ENCODE data around the gene IFITM5.

The IFITM5 gene

GRCh38 chr11:296171-297050 lies 2.9 kb downstream of the IFITM5 start:
- TF ChIP-seq SIN3A (IDR thresholded peaks at IDR 0.05; ENCODE audit: borderline replicate concordance, insufficient read depth, low read length) (no peak), REST (IDR thresholded peaks at IDR 0.05; ENCODE audit: insufficient read depth in 1 of 2, low read depth in 2 of 2, low read length in 2 of 2) (no peak), POLR2AphosphoS5 (IDR thresholded peaks at IDR 0.05; ENCODE audit: low read depth, low read length) (no peak), FOXP2 (optimal IDR thresholded peaks at IDR 0.05; ENCODE audit: borderline replicate concordance, extremely low read depth, extremely low read length, insufficient read depth) (no peak), TAF1 (IDR thresholded peaks at IDR 0.05; ENCODE audit: borderline replicate concordance, insufficient read depth, low read length) (no peak)

- no peak for TF ChIP-seq TAF1 (IDR thresholded peaks at IDR 0.05; ENCODE audit: borderline replicate concordance, insufficient read depth, low read length)
- TF ChIP-seq REST (IDR thresholded peaks at IDR 0.05; ENCODE audit: insufficient read depth in 1 of 2, low read depth in 2 of 2, low read length in 2 of 2), result no peak
- TF ChIP-seq FOXP2 (optimal IDR thresholded peaks at IDR 0.05; ENCODE audit: borderline replicate concordance, extremely low read depth, extremely low read length, insufficient read depth), result no peak
- TF ChIP-seq SIN3A (IDR thresholded peaks at IDR 0.05; ENCODE audit: borderline replicate concordance, insufficient read depth, low read length), result no peak
- no peak for TF ChIP-seq POLR2AphosphoS5 (IDR thresholded peaks at IDR 0.05; ENCODE audit: low read depth, low read length)
Measured at GRCh38 chr11:295351-296170, 3.8 kb downstream of the IFITM5 start.

GRCh38 chr11:294780-295179 lies 4.5 kb downstream of the IFITM5 start:
- TF ChIP-seq SIN3A (IDR thresholded peaks at IDR 0.05; ENCODE audit: borderline replicate concordance, insufficient read depth, low read length) (no peak), POLR2AphosphoS5 (IDR thresholded peaks at IDR 0.05; ENCODE audit: low read depth, low read length) (no peak), REST (IDR thresholded peaks at IDR 0.05; ENCODE audit: insufficient read depth in 1 of 2, low read depth in 2 of 2, low read length in 2 of 2) (no peak), FOXP2 (optimal IDR thresholded peaks at IDR 0.05; ENCODE audit: borderline replicate concordance, extremely low read depth, extremely low read length, insufficient read depth) (no peak), TAF1 (IDR thresholded peaks at IDR 0.05; ENCODE audit: borderline replicate concordance, insufficient read depth, low read length) (no peak)

GRCh38 chr11:293852-294661 lies 5.3 kb downstream of the IFITM5 start:
- TF ChIP-seq POLR2AphosphoS5 (IDR thresholded peaks at IDR 0.05; ENCODE audit: low read depth, low read length) (no peak), SIN3A (IDR thresholded peaks at IDR 0.05; ENCODE audit: borderline replicate concordance, insufficient read depth, low read length) (no peak)

GRCh38 chr11:293271-293851 lies 6.0 kb downstream of the IFITM5 start:
- TF ChIP-seq REST (IDR thresholded peaks at IDR 0.05; ENCODE audit: insufficient read depth in 1 of 2, low read depth in 2 of 2, low read length in 2 of 2) (no peak), SIN3A (IDR thresholded peaks at IDR 0.05; ENCODE audit: borderline replicate concordance, insufficient read depth, low read length) (no peak), FOXP2 (optimal IDR thresholded peaks at IDR 0.05; ENCODE audit: borderline replicate concordance, extremely low read depth, extremely low read length, insufficient read depth) (no peak), POLR2AphosphoS5 (IDR thresholded peaks at IDR 0.05; ENCODE audit: low read depth, low read length) (no peak)

Measured in PFSK-1 (cell line).